Lower lobe of right lung (tissue), 2 donors: ENCODE measurements around the gene HMBS. TPM values are rescaled to one million over a fixed set of nuclear protein-coding genes. Genes with fewer than 3 reads are reported as not detected.

Source experiments
- ATAC-seq, 2 donors: fragments of 200-7000 bp; cut with Tn5 transposase; one replicate each; pipeline ENCODE4 v1.9.1; 2020 to 2022; ENCODE audit warnings: mild to moderate bottlenecking in 2 of 2, moderate library complexity in 2 of 2
- DNase-seq: peaks from one replicate; pipeline ENCODE4 v3.0.0-alpha.2; 2020
- H3K27ac ChIP-seq: fragments of 200-600 bp; one replicate; pipeline ENCODE4 v1.8.0; 2022
- H3K27me3 ChIP-seq: fragments of 200-600 bp; one replicate; pipeline ENCODE4 v1.8.0; 2022; ENCODE audit warnings: low read depth
- H3K36me3 ChIP-seq: fragments of 200-600 bp; one replicate; pipeline ENCODE4 v1.8.0; 2022; ENCODE audit warnings: mild to moderate bottlenecking
- H3K4me1 ChIP-seq: fragments of 200-600 bp; one replicate; pipeline ENCODE4 v1.8.0; 2022
- H3K4me3 ChIP-seq: fragments of 200-600 bp; one replicate; pipeline ENCODE4 v1.8.0; 2022; ENCODE audit warnings: mild to moderate bottlenecking
- H3K9me3 ChIP-seq: fragments of 200-600 bp; one replicate; pipeline ENCODE4 v1.8.0; 2022
- CTCF ChIP-seq: fragments of 200-600 bp; IDR thresholded peaks from one replicate; pipeline ENCODE4 v1.8.0; 2022; ENCODE audit warnings: antibody characterized with exemption, mild to moderate bottlenecking
- intact Hi-C: fragments of 100-400 bp; cut with DNase I; formaldehyde crosslinking; loops from one replicate; pipeline ENCODE4 v1.11.0; 2022
- total RNA-seq: library from RNA; stranded (reverse); fragmentation: NEBNext Ultra II Directional; extraction: Animal tissue kit (Norgen Biotek cat#: 25700); gene quantifications from one replicate; pipeline ENCODE4 v1.2.1, GENCODE V29; 2021
- donor health status: DM: no; HTN: yes; CAD: no; lungs with severe emphysema.

HMBS gene
- total RNA-seq, 1 donor from 2014 or later, result 16.7 TPM

GRCh38 chr11:119061256-119061655, 23.4 kb upstream of the HMBS start:
- peaks cover 18% of the 10 kb centered on the region for H3K4me1 ChIP-seq
- H3K4me3 ChIP-seq, result no peak overlapping the region
- H3K36me3 ChIP-seq, result peaks cover 8% of the 10 kb centered on the region
- intact Hi-C loops, result no loop called here
- no peaks in the 10 kb centered on the region for H3K9me3 ChIP-seq
- no peak for TF ChIP-seq CTCF
- H3K27me3 ChIP-seq, result no peaks in the 10 kb centered on the region
- no peak overlapping the region for H3K27ac ChIP-seq
- ATAC-seq (no peak), DNase-seq (no peak)

- intact Hi-C loops, result no loop called here
- ATAC-seq, result no peak
- H3K27ac ChIP-seq, result no peak overlapping the region
- no peak overlapping the region for H3K4me3 ChIP-seq
- TF ChIP-seq CTCF, result no peak
- H3K27me3 ChIP-seq, result no peaks in the 10 kb centered on the region
- peaks cover 22% of the 10 kb centered on the region for H3K4me1 ChIP-seq
- no peaks in the 10 kb centered on the region for H3K9me3 ChIP-seq
- H3K36me3 ChIP-seq, result peaks cover 8% of the 10 kb centered on the region
- no peak for DNase-seq
Observed at GRCh38 chr11:119062779-119063178, 21.9 kb upstream of the HMBS start.

GRCh38 chr11:119065369-119065768, 19.3 kb upstream of the HMBS start:
- Histone ChIP-seq H3K9me3 (no peaks in the 10 kb centered on the region), H3K27me3 (no peaks in the 10 kb centered on the region), H3K27ac (no peak overlapping the region), H3K4me3 (no peak overlapping the region), H3K4me1 (peaks cover 29% of the 10 kb centered on the region), H3K36me3 (peaks cover 22% of the 10 kb centered on the region)
- intact Hi-C loops, result no loop called here
- no peak for ATAC-seq
- peak; percentile 35 for TF ChIP-seq CTCF
- DNase-seq, result no peak

- peaks cover 36% of the 10 kb centered on the region for H3K36me3 ChIP-seq
- DNase-seq, result peak; percentile 99
- peak within 1 kb of the TSS; percentile 93 for H3K27ac ChIP-seq
- peak within 1 kb of the TSS; percentile 97 for H3K4me3 ChIP-seq
- intact Hi-C loops, result no loop called here
- H3K9me3 ChIP-seq, result no peaks in the 10 kb centered on the region
- no peaks in the 10 kb centered on the region for H3K27me3 ChIP-seq
- peak; percentile 99 for ATAC-seq
- H3K4me1 ChIP-seq, result peaks cover 29% of the 10 kb centered on the region
- TF ChIP-seq CTCF, result no peak
Observed at GRCh38 chr11:119067371-119068222, 17.1 kb upstream of the HMBS start, which contains the start of gene VPS11. TSS of gene VPS11 (plus strand) at chr11:119067818. CDS start at chr11:119067824, 6 bp downstream.

GRCh38 chr11:119077839-119078238, 6.8 kb upstream of the HMBS start:
- H3K9me3 ChIP-seq, result no peaks in the 10 kb centered on the region
- no peaks in the 10 kb centered on the region for H3K27me3 ChIP-seq
- no peaks in the 10 kb centered on the region for H3K4me1 ChIP-seq
- H3K27ac ChIP-seq, result no peak overlapping the region
- TF ChIP-seq CTCF, result no peak
- intact Hi-C loops, result no loop called here
- ATAC-seq, result no peak
- H3K36me3 ChIP-seq, result peaks cover 99% of the 10 kb centered on the region
- no peak overlapping the region for H3K4me3 ChIP-seq
- DNase-seq, result no peak
